MM.1S (cell line): Measurements from ENCODE around the gene HKDC1.

Source experiments
- CTCF ChIP-seq: fragments of 300-600 bp; sonication (generic); IDR thresholded peaks from 2 replicates; pipeline ENCODE4 v1.5.1; 2016; ENCODE audit warnings: antibody characterized with exemption, low read length, mixed read lengths
- EZH2 ChIP-seq: fragments of 300-600 bp; sonication (generic); optimal IDR thresholded peaks from 2 replicates; pipeline ENCODE3; 2017; ENCODE audit warnings: low read depth, mild to moderate bottlenecking, antibody characterized with exemption, low read length, mixed read lengths
- EZH2phosphoT487 ChIP-seq: fragments of 300-600 bp; sonication (generic); IDR thresholded peaks from 2 replicates; pipeline ENCODE4 v1.6.1; 2018; ENCODE audit warnings: antibody characterized with exemption, low read length

GRCh38 chr10:69279110-69279509 lies 59.0 kb downstream of the HKDC1 start:
- TF ChIP-seq CTCF (no peak), EZH2phosphoT487 (no peak), EZH2 (no peak)
